Anterior cingulate cortex (tissue), 58 donors: ENCODE data around the gene ACVRL1.
"Not testable (repeated sequence)": the region's sequence is repeated elsewhere in the genome, so short reads cannot be mapped to it uniquely, and the experiment has no call there.

Source experiments
- DNase-seq, 58 donors: peaks; one replicate each; lab custom pipeline; 2025; lab: John Stamatoyannopoulos, UW

Gene ACVRL1

GRCh38 chr12:51873251-51873994 is 33.9 kb upstream of the ACVRL1 start:
- no peak for DNase-seq

GRCh38 chr12:51874000-51874399 is 33.3 kb upstream of the ACVRL1 start:
- DNase-seq, result no peak

DNA sequence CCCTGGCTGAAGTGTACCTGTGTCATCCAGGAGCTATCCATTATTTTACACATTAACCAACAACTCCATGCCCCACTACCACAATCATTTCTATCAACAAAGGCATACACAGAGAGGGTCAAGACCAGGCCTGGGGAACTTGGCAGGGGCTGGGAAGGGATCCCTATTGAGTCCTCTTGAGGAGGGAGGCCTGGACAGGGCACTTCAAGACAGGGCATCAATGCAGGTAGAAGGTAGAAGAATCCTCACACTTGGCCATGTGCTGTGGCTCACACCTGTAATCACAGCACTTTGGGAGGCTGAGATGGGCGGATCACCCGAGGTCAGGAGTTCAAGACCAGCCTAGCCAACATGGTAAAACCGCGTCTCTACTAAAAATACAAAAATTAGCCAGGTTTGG is 32.8 kb upstream of the ACVRL1 start:
- no peak for DNase-seq

GRCh38 chr12:51879102-51879501 is 28.2 kb upstream of the ACVRL1 start:
- DNase-seq, result no peak

DNA sequence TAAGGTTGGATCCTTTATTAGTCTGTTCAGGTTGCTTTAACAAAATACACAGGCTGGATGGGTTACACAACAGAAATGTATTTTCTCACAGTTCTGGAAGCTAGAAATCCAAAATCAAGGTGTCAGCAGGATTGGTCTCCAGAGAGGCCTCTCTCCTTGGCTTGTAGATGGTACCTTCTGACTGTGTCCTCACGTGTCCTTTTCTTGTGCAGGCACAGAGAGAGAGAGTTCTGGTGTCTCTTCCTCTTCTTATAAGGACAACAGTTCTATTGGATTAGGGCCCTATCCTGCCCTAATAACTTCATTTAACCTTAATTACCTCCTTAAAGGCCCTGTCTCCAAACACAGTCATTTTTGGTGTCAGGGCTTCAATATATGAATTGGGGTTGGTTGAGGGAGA is 24.0 kb upstream of the ACVRL1 start:
- no peak for DNase-seq

DNA sequence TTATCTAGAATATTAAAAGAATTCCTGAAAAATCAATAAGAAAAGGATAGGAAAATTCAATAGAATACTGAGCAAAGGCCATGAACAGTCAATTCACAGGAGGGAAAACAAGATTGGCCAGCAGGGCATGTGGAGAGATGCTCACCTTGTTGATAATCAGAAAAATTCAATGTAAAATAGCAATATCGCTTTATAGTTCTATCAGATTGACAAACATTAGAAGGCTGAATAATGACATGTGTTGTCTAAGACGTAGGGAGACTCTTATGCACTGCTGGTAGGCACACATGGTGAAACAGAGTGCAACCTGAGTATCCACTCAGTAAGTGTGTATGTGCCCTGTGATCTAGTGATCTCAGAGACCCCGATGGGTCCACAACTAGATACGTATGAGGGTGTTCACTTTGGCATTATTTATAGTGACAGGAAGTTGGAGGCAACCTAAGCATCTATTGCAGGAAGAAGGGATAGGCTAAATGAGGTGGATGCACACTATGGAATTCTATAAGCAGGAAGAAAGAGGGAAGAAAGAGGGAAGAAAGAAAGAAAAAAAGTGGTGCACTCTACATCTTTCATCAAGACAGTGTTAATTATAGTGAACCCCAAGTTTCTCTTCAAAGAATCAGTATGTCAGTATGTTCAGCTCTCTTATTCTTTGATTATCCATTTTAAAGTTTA is 23.2 kb upstream of the ACVRL1 start:
- no peak for DNase-seq

DNA sequence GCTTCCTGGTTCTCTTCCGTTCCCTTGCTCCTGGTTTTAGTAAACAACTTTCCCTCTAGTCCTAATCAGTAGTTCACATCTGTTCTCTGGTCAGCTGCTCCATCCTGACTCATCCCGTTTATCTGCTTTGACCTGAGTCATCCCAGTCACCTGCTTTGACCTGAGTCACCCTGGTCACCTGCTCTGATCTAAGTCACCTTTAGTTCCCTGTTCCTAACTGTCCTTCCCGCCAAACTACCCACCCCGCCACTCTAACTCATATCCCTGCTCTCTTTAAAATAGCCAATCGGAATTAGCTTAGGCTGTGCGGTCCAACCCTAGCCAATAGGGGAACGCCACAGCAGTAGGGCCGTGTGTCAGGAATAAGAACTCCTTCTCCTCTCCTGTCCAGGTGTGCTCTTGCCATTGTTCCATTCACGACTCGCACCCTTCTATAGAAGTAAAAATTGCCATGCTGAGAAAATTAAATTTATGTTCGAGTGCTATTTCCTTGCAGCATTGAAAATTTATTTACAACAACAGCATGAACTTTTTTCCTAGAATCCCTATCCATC is 22.6 kb upstream of the ACVRL1 start:
- DNase-seq, result no peak

DNA sequence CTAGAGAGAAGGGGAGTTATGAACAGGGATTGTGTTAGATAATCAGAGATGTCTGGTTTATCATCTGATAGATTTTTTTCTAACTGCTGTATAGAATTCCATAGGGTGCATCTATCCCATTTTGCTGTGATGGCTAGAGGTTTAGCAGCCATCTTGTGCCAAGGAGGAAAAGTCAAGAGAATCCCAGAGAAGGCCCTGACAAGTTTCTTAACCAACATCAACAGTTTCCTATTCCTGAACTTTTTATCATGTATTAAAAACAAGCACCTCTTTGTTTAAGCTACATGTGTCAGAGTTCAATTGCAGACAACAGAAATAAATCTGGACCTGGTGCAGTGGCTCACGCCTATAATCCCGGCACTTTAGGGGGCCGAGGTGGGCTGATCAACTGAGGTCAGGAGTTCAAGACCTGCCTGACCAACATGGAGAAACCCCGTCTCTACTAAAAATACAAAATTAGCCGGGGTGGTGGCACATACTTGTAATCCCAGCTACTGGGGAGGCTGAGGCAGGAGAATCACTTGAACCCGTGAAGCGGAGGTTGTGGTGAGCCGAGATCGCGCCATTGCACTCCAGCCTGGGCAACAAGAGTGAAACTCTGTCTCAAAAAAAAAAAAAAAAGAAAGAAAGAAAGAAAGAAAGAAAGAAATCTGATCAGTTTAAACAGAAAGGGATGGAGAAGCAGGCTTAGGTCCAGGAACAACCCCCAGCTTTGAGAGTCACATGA is 21.8 kb upstream of the ACVRL1 start:
- DNase-seq, result not testable (repeated sequence)

DNA sequence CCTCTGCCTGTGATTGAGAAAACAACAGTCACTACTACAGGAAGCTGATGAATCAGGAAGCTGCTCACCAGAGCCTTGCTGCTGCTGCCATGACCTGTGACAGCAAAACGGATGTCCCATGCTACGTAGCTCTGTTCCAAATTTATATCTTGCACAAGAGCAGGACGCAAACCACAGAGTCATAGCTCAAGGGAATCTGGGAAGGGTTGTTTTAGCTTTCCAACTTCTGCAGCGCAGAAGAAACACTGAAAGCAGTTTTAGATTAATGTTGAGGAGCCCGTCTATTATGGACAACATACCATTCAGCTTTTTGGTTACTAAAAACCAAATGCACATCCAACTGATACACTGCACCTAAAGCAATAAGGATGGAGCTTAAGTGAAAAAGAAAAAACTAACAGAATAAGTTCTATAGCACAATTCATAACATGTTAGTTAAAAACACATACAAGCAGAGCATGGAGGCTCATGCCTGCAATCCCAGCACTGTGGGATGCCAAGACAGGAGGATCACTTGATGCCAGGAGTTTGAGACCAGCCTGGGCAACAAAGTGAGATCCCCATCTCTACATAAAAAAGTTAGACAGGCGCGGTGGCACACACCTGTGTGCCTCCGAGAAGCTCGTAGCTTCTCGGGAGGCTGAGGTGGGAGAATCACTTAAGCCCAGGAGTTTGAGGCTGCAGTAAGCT is 21.1 kb upstream of the ACVRL1 start:
- peak in 21 of 58 donors; percentile 4 to 55 (median 24) for DNase-seq

DNA sequence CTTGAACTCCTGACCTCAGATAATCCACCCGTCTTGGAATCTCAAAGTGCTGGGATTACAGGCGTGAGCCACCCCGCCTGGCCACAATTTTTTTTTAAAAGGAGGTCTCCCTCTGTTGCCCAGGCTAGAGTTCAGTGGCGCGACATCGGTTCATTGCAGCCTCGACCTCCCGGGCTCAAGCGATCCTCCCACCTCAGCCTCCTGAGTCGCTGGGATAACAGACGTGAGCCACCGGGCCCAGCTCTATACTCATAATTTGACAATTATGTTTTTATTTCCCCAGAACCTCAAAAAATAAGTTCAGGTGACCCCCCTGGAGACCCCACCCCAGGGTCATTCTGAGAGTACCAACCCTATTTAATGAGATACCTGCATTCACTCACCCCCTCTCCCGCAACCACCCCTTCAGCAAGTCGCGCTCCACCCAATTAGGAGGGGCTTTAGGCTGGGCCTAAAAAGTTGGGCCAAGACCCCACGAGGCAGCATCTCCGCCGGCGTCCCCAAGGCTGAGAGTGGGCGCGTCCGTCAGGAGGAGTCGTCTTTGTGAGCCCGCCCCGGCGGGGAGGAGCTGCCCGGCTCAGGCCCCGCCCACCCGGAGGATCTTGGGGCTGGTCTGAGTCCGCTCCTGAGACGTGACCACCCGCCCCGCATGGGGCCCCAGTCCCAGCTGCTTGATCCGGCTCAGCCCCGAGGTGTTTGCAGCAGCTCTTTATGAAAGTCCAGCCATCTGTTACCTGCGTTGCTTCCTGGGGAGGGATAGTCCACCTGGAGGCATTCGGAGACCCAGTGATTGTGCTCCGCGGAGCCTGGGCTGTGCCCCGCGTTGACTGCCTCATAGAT is 19.6 kb upstream of the ACVRL1 start, which contains the start of gene ANKRD33:
ANKRD33 (plus strand) TSS at position 628 of the 840 bp plus-strand sequence; CDS start at position 712, 84 bp downstream.
- no peak for DNase-seq

DNA sequence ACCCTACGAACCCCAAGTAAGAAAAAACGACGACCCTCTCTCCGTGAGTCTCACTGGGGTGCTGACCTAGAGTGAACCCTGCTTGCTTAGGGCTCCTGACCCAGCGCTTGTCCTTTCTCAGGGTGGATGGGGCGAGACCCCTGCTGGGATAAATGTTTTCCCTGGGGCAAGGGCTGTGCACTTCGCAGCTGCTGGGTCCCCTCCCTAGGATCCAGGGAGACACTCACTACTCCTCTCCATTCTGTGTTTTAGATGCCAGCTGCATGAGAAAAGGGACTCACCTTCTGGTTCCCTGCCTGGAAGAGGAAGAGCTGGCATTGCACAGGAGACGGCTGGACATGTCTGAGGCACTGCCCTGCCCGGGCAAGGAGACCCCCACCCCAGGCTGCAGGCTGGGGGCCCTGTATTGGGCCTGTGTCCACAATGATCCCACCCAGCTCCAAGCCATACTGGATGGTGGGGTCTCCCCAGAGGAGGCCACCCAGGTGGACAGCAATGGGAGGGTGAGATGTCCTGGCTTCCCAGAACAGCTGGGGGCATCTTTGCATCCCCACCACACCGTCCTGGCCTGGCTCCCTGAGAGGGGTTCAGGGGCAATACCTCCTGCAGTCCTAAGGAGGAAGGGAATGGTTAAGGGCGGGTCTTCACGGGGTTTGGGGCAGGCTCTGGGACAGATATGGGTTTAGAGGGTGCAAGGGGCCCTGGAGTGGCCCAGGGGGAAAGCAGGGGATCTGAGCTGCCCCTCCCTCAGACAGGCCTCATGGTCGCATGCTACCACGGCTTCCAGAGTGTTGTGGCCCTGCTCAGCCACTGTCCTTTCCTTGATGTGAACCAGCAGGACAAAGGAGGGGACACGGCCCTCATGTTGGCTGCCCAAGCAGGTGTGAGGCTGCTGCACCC is 18.7 kb upstream of the ACVRL1 start:
- DNase-seq, result no peak

DNA sequence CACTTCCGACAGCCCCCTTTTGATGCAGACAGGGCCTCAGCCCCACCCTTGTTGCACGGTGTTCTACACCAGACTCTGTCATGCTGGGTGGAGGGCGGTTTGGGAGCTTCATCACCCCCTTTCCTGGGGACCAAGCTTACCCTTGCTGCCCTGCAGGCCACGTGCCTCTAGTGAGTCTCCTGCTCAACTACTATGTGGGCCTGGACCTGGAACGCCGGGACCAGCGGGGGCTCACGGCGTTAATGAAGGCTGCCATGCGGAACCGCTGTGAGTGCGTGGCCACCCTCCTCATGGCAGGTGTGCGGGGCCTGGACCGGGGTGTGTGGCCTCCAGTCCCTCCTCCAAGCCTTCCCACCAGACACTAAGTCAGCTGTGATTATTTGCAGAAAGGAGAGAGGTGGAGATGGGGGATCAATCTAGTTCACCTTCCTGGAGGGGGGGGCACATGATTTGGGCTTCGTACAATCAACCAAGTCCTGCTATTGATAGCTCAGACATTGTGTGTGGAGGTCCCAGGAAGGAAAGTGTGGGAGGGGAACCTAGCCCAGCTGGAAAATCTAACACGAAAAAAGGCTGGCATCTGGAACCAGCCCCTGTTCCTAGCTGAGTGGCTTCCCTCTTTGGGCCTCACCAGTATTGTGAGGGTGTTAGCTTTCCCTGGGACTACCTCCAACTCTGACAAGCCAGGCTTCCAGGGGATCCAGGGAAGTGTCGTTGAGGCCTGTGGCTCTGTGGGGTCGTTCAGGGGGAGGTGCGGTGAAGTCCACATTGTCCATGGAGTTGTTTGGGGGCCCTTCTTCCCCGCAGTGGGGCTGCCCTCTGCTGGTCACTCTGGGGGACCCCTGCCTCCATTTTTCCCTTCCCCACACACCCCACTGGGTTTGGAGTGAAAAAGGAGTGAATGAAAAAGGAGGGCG is 17.8 kb upstream of the ACVRL1 start:
- no peak for DNase-seq

- no peak for DNase-seq
Observed at GRCh38 chr12:51890133-51890464, 17.2 kb upstream of the ACVRL1 start.

- DNase-seq, result no peak
Observed at GRCh38 chr12:51890511-51891171, 16.7 kb upstream of the ACVRL1 start.

- DNase-seq, result no peak
Observed at GRCh38 chr12:51891843-51892242, 15.5 kb upstream of the ACVRL1 start.

DNA sequence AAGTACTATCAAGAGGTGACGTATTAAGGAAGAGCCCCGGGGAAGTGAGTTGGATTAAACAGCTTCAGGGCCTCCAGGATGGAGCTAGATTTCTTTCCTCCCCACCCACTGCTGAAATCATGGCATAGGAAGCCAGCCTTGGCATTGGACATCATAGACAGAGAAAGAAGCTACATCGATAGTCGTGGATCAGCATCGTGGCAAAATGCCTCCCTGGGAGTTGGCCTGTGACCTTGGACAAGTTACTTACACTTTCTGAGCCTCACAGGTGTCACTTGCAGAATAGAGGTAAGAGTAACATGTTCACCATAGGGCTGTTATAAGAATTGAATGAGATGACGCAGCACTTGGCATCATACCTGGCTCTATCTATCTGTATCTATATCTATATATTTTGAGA is 13.5 kb upstream of the ACVRL1 start:
- DNase-seq, result no peak
